NB4 (cell line): ENCODE results near the gene MAN1A1.

Experiments
- DNase-seq: peaks from one replicate; pipeline ENCODE4 v3.0.0; 2010; ENCODE audit warnings: low read depth
- H3K4me3 ChIP-seq: one replicate; pipeline ENCODE4 v1.5.1; 2011; ENCODE audit warnings: mild to moderate bottlenecking, low read depth, low read length, moderate library complexity
- MYC ChIP-seq: IDR thresholded peaks from 2 replicates; pipeline ENCODE4 v1.6.1; 2011; ENCODE audit warnings: low read depth, low read length
- POLR2A ChIP-seq: IDR thresholded peaks from 2 replicates; pipeline ENCODE4 v1.6.1; 2011; ENCODE audit warnings: mild to moderate bottlenecking; ENCODE audit not compliant: insufficient read length; ENCODE audit errors: extremely low read depth
- TF ChIP-seq, protein P1 (sequence below): IDR thresholded peaks from one replicate; pipeline ENCODE4 v1.5.1; 2012; ENCODE audit warnings: low read depth, low read length
- TF ChIP-seq, protein P2 (sequence below): IDR thresholded peaks from 2 replicates; pipeline ENCODE4 v1.6.1; 2011; ENCODE audit warnings: low read depth, low read length

The MAN1A1 gene

DNA sequence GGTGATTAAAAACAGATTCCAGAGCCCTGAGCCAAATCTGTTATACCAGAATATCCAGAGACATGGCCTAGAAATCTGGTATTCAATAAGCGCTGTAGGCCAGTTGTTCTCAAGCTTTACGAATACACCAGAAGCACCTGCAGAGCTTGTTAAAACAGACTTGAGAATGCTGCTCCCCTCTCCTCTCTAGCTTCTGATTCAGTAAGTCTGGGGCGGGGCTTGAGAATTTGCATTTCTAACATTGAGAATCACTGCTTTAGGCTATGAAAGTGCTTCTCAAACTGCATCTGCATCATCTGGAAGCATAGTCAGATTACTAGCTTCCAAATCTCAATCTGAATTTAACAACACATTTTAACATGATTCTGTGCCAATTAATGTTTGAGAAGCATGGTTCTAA is 20.5 kb upstream of the MAN1A1 start:
- TF ChIP-seq, protein P1, sequence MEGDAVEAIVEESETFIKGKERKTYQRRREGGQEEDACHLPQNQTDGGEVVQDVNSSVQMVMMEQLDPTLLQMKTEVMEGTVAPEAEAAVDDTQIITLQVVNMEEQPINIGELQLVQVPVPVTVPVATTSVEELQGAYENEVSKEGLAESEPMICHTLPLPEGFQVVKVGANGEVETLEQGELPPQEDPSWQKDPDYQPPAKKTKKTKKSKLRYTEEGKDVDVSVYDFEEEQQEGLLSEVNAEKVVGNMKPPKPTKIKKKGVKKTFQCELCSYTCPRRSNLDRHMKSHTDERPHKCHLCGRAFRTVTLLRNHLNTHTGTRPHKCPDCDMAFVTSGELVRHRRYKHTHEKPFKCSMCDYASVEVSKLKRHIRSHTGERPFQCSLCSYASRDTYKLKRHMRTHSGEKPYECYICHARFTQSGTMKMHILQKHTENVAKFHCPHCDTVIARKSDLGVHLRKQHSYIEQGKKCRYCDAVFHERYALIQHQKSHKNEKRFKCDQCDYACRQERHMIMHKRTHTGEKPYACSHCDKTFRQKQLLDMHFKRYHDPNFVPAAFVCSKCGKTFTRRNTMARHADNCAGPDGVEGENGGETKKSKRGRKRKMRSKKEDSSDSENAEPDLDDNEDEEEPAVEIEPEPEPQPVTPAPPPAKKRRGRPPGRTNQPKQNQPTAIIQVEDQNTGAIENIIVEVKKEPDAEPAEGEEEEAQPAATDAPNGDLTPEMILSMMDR = no peak
- TF ChIP-seq MYC (no peak), POLR2A (no peak)
- TF ChIP-seq, protein P2, sequence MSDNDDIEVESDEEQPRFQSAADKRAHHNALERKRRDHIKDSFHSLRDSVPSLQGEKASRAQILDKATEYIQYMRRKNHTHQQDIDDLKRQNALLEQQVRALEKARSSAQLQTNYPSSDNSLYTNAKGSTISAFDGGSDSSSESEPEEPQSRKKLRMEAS = no peak
- no peak for DNase-seq
- no peak overlapping the region for H3K4me3 ChIP-seq

DNA sequence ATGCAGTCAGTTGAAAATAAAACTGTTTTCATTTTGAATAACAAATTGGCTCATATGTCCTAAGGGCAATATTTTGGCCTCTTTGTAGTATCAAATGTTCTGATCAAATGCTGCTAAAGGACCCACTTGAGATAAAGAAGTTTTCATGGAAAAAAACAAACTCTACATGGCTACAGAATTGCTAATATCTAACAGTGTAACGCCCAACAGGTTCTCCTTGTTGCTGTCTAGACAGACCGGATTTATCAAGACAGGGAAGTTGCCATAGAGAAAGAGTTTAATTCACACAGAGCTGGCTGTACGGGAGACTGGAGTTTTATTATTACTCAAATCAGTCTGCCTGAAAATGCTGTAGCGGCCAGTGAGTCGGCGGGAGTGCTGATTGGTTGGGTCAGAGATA is 19.4 kb upstream of the MAN1A1 start:
- TF ChIP-seq, protein P1 = no peak
- TF ChIP-seq, protein P2 = no peak
- TF ChIP-seq POLR2A = no peak
- TF ChIP-seq MYC = no peak
- H3K4me3 ChIP-seq = no peak overlapping the region
- DNase-seq = no peak

DNA sequence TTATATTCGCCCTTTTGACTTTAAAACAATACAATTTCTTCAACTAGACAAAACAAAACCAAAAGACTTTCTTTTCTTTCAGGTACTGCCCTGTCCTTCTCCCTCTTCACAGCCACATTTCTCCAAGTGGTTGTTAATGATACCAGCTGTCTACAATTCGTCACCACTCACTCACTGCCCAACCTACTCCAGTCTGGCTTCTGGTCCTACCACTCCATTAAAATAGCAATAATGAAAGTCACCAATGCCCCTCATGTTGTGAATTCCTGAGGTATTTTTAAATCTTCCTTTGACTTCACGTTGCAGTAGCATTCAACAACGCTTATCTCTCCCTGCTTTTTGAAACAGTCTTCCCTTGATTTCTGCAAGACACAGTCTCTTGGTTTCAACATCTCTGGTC is 11.6 kb upstream of the MAN1A1 start:
- TF ChIP-seq, protein P2 = no peak
- TF ChIP-seq MYC (no peak), POLR2A (no peak)
- TF ChIP-seq, protein P1 = no peak
- DNase-seq = no peak
- no peak overlapping the region for H3K4me3 ChIP-seq

DNA sequence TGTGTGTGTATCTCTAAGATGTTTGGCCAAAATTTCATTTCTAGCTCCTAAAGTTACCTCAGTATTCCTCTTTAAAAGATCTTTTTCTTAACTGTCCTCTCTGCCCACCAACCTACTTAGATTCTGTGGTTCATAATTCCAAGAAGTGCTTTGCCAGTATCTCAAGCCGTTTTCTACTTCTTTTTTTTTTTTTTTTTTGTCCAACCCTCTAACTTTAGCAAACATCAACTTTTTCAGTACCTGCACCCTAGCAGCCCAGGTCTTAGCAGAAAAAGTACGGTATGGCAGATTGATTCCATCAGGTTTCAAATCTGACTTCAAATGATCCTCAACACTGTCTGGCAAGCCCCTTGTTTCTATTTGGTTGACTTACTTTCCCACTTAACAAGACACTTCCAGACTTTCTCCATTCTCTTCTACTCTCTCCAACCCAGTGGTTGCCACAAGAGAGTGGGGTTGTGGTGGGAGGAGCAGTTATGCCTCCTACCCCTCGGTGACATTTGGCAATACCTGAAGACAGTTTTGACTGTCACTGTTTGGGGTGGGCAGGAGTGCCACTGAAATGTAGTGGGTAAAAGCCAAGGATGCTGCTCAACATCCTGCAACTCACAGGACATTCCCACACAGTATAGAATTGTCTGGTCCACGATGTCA is 10.8 kb upstream of the MAN1A1 start:
- DNase-seq = no peak
- no peak overlapping the region for H3K4me3 ChIP-seq
- TF ChIP-seq, protein P1 = no peak
- TF ChIP-seq MYC = no peak
- no peak for TF ChIP-seq POLR2A
- TF ChIP-seq, protein P2 = no peak

DNA sequence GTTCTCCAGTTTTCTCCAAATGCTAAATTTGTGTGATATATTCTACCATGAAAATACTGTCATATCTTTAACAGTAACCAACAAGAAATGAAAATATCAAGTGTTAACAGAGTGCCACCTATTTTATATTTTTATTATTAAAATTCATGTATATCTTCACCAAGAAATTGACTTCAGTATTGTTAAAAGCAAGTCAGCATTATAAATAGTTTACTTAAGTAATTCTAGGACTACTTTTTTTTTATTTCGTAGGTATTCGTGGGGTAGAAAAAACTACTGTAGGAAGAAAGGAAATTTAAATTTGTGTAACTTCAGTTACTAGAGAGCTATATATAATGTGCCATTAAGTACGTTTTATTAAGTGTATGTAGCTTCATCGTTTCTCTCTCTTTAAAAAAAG is 6.3 kb upstream of the MAN1A1 start:
- no peak for TF ChIP-seq POLR2A
- TF ChIP-seq MYC = no peak
- TF ChIP-seq, protein P1 = no peak
- TF ChIP-seq, protein P2 = no peak
- DNase-seq = no peak
- H3K4me3 ChIP-seq = no peak overlapping the region
